HEK293T (cell line): ENCODE results near the gene ASAP2.

Experiments used
- ARNT ChIP-seq: fragments of 450-650 bp; IDR thresholded peaks from 2 replicates; pipeline ENCODE4 v1.6.1; 2017; ENCODE audit warnings: mild to moderate bottlenecking
- BHLHE40 ChIP-seq: fragments of 450-650 bp; IDR thresholded peaks from 2 replicates; pipeline ENCODE4 v1.6.1; 2016; ENCODE audit warnings: mild to moderate bottlenecking, moderate library complexity, borderline replicate concordance
- CTBP1 ChIP-seq: fragments of 450-650 bp; IDR thresholded peaks from 2 replicates; pipeline ENCODE4 v1.6.1; 2016; ENCODE audit warnings: borderline replicate concordance
- FOXK2 ChIP-seq: fragments of 450-650 bp; IDR thresholded peaks from 2 replicates; pipeline ENCODE4 v1.6.1; 2016; ENCODE audit warnings: mild to moderate bottlenecking
- NFRKB ChIP-seq: fragments of 450-650 bp; IDR thresholded peaks from 2 replicates; pipeline ENCODE4 v1.6.1; 2016; ENCODE audit warnings: mild to moderate bottlenecking, moderate library complexity
- SP1 ChIP-seq: fragments of 450-650 bp; IDR thresholded peaks from 2 replicates; pipeline ENCODE4 v1.6.1; 2017
- SUZ12 ChIP-seq: fragments of 450-650 bp; IDR thresholded peaks from 2 replicates; pipeline ENCODE4 v1.6.1; 2016; ENCODE audit warnings: mild to moderate bottlenecking
- ZNF384 ChIP-seq: fragments of 450-650 bp; IDR thresholded peaks from 2 replicates; pipeline ENCODE4 v1.6.1; 2016
- TF ChIP-seq, protein P1 (sequence below): fragments of 450-650 bp; IDR thresholded peaks from 2 replicates; pipeline ENCODE4 v1.6.1; 2016

GRCh38 chr2:9258953-9259399 is 52.4 kb downstream of the ASAP2 start:
- TF ChIP-seq, protein P1, sequence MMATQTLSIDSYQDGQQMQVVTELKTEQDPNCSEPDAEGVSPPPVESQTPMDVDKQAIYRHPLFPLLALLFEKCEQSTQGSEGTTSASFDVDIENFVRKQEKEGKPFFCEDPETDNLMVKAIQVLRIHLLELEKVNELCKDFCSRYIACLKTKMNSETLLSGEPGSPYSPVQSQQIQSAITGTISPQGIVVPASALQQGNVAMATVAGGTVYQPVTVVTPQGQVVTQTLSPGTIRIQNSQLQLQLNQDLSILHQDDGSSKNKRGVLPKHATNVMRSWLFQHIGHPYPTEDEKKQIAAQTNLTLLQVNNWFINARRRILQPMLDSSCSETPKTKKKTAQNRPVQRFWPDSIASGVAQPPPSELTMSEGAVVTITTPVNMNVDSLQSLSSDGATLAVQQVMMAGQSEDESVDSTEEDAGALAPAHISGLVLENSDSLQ = no peak
- no peak for TF ChIP-seq ZNF384
- TF ChIP-seq ARNT = no peak
- TF ChIP-seq CTBP1 = no peak
- TF ChIP-seq FOXK2 = no peak
- TF ChIP-seq SP1 = no peak
- no peak for TF ChIP-seq BHLHE40
- TF ChIP-seq NFRKB = no peak
- no peak for TF ChIP-seq SUZ12
